ENCODE data around the gene ESYT3. TPM values are rescaled to one million over a fixed set of nuclear protein-coding genes. Genes with fewer than 3 reads are reported as not detected.

The ESYT3 gene
- total and polyA plus RNA-seq, 2 donors (not counting 1 experiment from before 2014, with no cell fraction given) = 0.17 TPM; not detected in 1

- Histone ChIP-seq H3K27me3 (ENCODE audit: control insufficient read depth, insufficient read depth, low read length) (peaks cover 37% of the 10 kb centered on the region), H3K9me3 (ENCODE audit: control insufficient read depth, insufficient read depth, low read depth, low read length) (no peaks in the 10 kb centered on the region), H3K4me1 (ENCODE audit: control insufficient read depth, extremely low read depth, insufficient read depth, low read length) (no peaks in the 10 kb centered on the region), H3K27ac (ENCODE audit: insufficient read depth, low read length) (no peak overlapping the region), H3K4me3 (replicated peaks in 1 of 4; ENCODE audit: control extremely low read depth in 1 of 4, insufficient read depth in 1 of 4, low read depth in 3 of 4, low read length in 4 of 4) (peak overlapping the region; percentile 6 to 50 (median 20)), H3K4me2 (ENCODE audit: extremely low read depth, insufficient read depth, low read length) (peak overlapping the region; percentile 26), H3K79me2 (ENCODE audit: control insufficient read depth, insufficient read depth, low read length) (no peaks in the 10 kb centered on the region), H2AFZ (ENCODE audit: low read length) (no peak overlapping the region), H3K9ac (ENCODE audit: insufficient read depth, low read length) (no peak overlapping the region), H3K36me3 (ENCODE audit: control insufficient read depth, insufficient read depth, low read length) (no peaks in the 10 kb centered on the region), H4K20me1 (ENCODE audit: control insufficient read depth, extremely low read depth, insufficient read depth, low read length) (no peaks in the 10 kb centered on the region)
- DNase-seq (ENCODE audit: low read depth in 2 of 2) = peak in 1 of 2 donors; percentile 30
- no peak for TF ChIP-seq CTCF (conservative IDR thresholded peaks at IDR 0.05 in 1 of 2, IDR thresholded peaks at IDR 0.05 in 1 of 2; ENCODE audit: low read depth in 1 of 2, low read length in 2 of 2)
- TF ChIP-seq EZH2 (IDR thresholded peaks at IDR 0.05; ENCODE audit: low read length, missing control alignments) = peak; percentile 92
These were observed 708 bp downstream of the ESYT3 start for GRCh38 chr3:138434875-138435772.

- no peak overlapping the region for H2AFZ ChIP-seq (ENCODE audit: low read length)
- no peak for DNase-seq (ENCODE audit: low read depth in 2 of 2)
- no peaks in the 10 kb centered on the region for H3K4me1 ChIP-seq (ENCODE audit: control insufficient read depth, extremely low read depth, insufficient read depth, low read length)
- H3K27me3 ChIP-seq (ENCODE audit: control insufficient read depth, insufficient read depth, low read length) = peaks cover 37% of the 10 kb centered on the region
- H3K4me2 ChIP-seq (ENCODE audit: extremely low read depth, insufficient read depth, low read length) = no peak overlapping the region
- H3K79me2 ChIP-seq (ENCODE audit: control insufficient read depth, insufficient read depth, low read length) = no peaks in the 10 kb centered on the region
- no peaks in the 10 kb centered on the region for H3K9me3 ChIP-seq (ENCODE audit: control insufficient read depth, insufficient read depth, low read depth, low read length)
- no peaks in the 10 kb centered on the region for H4K20me1 ChIP-seq (ENCODE audit: control insufficient read depth, extremely low read depth, insufficient read depth, low read length)
- no peaks in the 10 kb centered on the region for H3K36me3 ChIP-seq (ENCODE audit: control insufficient read depth, insufficient read depth, low read length)
- no peak overlapping the region for H3K4me3 ChIP-seq (replicated peaks in 1 of 4; ENCODE audit: control extremely low read depth in 1 of 4, insufficient read depth in 1 of 4, low read depth in 3 of 4, low read length in 4 of 4)
- TF ChIP-seq CTCF (conservative IDR thresholded peaks at IDR 0.05 in 1 of 2, IDR thresholded peaks at IDR 0.05 in 1 of 2; ENCODE audit: low read depth in 1 of 2, low read length in 2 of 2) (no peak), EZH2 (IDR thresholded peaks at IDR 0.05; ENCODE audit: low read length, missing control alignments) (no peak)
- H3K27ac ChIP-seq (ENCODE audit: insufficient read depth, low read length) = no peak overlapping the region
- no peak overlapping the region for H3K9ac ChIP-seq (ENCODE audit: insufficient read depth, low read length)
These were observed 1.4 kb downstream of the ESYT3 start for GRCh38 chr3:138435840-138436239.

GRCh38 chr3:138437281-138437680 is 2.9 kb downstream of the ESYT3 start:
- H3K9ac ChIP-seq (ENCODE audit: insufficient read depth, low read length) = no peak overlapping the region
- H3K79me2 ChIP-seq (ENCODE audit: control insufficient read depth, insufficient read depth, low read length) = no peaks in the 10 kb centered on the region
- H3K4me1 ChIP-seq (ENCODE audit: control insufficient read depth, extremely low read depth, insufficient read depth, low read length) = no peaks in the 10 kb centered on the region
- no peaks in the 10 kb centered on the region for H3K9me3 ChIP-seq (ENCODE audit: control insufficient read depth, insufficient read depth, low read depth, low read length)
- H2AFZ ChIP-seq (ENCODE audit: low read length) = no peak overlapping the region
- no peaks in the 10 kb centered on the region for H3K36me3 ChIP-seq (ENCODE audit: control insufficient read depth, insufficient read depth, low read length)
- no peak for DNase-seq (ENCODE audit: low read depth in 2 of 2)
- no peak overlapping the region for H3K27ac ChIP-seq (ENCODE audit: insufficient read depth, low read length)
- H3K4me3 ChIP-seq (replicated peaks in 1 of 4; ENCODE audit: control extremely low read depth in 1 of 4, insufficient read depth in 1 of 4, low read depth in 3 of 4, low read length in 4 of 4) = no peak overlapping the region
- H3K4me2 ChIP-seq (ENCODE audit: extremely low read depth, insufficient read depth, low read length) = no peak overlapping the region
- H4K20me1 ChIP-seq (ENCODE audit: control insufficient read depth, extremely low read depth, insufficient read depth, low read length) = no peaks in the 10 kb centered on the region
- peaks cover 37% of the 10 kb centered on the region for H3K27me3 ChIP-seq (ENCODE audit: control insufficient read depth, insufficient read depth, low read length)
- TF ChIP-seq EZH2 (IDR thresholded peaks at IDR 0.05; ENCODE audit: low read length, missing control alignments) (no peak), CTCF (conservative IDR thresholded peaks at IDR 0.05 in 1 of 2, IDR thresholded peaks at IDR 0.05 in 1 of 2; ENCODE audit: low read depth in 1 of 2, low read length in 2 of 2) (no peak)

All from fibroblast of lung (primary cell).